GM19240 (cell line): Measurements from ENCODE around the gene FAM162B.
"Not testable (repeated sequence)": the region's sequence is repeated elsewhere in the genome, so short reads cannot be mapped to it uniquely, and the experiment has no call there.

Experiments
- DNase-seq: peaks from one replicate; pipeline ENCODE4 v3.0.0; 2011; ENCODE audit warnings: low spot score; ENCODE audit not compliant: insufficient read length

FAM162B gene

DNA sequence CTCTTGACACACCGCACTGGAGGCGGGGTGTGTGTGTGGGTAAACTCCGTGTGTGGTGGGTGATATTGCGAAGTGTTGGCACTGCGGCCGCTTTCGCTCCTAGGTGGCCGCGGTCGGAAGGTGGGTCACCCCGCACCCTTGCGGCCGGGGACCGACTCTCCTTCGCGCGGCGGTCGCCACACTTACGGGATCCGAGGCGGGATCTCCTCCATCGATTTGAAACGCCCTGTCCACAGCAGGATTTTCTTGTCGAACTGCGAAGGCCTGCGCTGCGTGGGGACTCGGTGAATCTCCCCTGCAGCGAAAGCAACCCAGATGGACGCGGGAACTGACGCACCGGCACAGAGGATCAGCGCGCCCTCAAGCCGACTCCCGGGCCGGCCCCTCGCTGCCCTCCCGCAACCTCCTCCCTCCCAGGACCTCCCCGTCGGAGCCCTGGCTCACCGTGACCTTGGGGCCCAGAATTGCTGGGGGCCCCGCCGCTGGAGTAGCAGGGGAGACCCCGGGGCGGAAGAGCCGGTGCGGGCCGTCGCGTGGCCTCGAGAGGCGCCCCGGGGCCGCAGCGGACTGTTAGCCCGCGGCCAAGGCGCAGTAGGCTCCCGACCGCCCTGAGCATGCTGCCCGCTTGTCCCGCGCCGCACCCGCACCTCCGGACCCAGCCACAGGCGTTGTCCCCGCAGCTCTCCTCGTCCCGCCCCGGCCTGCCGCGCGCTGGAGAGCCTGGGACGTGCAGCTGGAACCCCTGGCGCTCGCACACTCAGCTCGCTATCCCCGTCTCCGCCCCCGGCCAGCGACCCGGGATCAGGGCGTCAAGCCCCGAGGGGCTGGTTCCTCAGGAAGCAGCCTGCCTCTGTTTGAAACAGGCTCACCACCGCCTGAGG lies at the start of gene FAM162B:
Gene FAM162B (minus strand): TSS at position 759 of the 881 bp plus-strand sequence. CDS start 143 bp downstream, at position 616.
- DNase-seq = no peak

GRCh38 chr6:116812051-116812650 lies 46.6 kb upstream of the FAM162B start:
- no peak for DNase-seq

DNA sequence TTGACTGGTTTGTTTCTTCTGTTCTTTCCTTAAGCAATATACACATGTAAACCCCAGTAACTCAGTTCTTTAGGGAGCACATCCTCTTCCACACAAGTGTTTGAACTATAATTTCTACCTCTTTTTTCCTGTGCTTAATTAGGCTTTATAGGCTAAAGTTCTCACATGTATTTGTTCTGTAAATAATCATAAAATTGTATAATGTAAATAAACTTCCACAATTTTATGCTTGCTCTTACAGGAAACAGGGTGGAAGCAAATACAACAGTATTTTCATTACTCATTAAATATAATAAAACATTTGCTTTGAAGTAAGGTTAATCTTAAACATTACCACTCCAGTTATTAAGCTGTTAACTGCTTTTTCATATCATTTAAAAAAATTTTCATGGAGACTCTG lies 36.5 kb upstream of the FAM162B start:
- DNase-seq = no peak

DNA sequence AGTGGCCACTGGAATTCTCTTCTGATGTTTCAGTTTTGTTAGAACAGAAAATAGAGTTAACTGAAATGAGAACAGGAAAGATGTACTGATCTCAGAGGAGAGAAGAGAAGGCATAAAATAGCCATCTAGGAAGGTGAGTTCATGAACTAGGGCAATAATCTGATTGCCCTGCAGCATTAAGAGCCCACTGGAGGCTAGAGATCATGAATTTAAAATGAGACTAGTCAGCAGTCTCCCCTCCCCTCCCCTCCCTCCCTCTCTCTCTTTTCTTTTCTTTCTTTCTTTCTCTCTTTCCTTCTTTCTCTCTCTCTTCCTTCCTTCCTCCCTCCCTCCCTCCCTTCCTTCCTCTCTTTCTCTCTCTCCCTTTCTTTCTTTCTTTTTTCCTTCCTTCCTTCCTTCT lies 34.4 kb upstream of the FAM162B start:
- no peak for DNase-seq

GRCh38 chr6:116797585-116797984 lies 32.1 kb upstream of the FAM162B start:
- no peak for DNase-seq

- DNase-seq = no peak
These were observed 27.7 kb upstream of the FAM162B start for GRCh38 chr6:116793224-116793623.

GRCh38 chr6:116783852-116784251 lies 18.3 kb upstream of the FAM162B start:
- no peak for DNase-seq

DNA sequence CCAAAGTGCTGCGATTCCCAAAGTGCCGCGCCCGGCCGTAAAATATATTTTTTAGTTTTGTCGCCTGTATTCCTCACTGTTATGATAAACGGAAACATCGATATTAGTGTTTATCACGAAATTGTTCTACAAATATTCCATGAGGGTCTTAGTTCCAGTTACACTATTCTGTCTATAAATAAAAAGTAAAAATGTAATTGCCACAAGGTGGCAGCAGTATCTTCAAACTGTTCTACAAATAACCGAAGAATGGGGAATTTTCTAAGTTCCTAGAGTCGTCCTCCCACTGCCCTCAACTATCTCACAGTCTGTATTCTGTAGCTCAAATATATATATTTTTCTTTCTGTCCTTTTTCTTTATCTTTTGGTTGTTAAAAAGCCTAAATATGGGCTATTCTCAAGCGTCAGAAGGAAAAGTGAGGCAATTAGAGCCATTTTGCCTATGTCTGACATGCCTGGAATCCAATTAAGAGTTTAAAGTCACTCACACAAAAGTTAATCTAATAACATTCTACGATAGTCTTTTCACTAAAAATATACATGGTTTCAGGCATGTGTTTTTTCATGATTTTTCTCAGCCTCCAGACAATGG lies 14.2 kb upstream of the FAM162B start:
- DNase-seq = no peak

- no peak for DNase-seq
These were observed 8.4 kb upstream of the FAM162B start for GRCh38 chr6:116773886-116774285.

DNA sequence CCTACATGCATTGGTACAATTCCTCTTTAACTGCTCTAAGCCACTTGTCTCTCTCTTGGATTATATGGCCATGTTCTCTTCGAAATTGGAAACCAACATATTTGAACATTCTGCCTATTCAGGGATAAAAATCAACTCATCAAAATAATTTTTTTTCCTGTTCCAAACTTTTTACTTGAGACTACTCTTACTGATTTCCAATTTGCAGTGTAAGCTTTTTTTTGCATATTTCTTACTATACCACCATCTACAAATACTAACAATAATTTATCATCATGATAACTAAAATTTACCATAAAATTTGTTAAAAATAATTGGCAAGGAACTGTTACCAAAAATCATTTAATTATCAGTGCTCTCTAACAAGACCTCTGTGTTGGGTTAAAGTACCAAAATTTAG lies 6.9 kb upstream of the FAM162B start:
- no peak for DNase-seq

DNA sequence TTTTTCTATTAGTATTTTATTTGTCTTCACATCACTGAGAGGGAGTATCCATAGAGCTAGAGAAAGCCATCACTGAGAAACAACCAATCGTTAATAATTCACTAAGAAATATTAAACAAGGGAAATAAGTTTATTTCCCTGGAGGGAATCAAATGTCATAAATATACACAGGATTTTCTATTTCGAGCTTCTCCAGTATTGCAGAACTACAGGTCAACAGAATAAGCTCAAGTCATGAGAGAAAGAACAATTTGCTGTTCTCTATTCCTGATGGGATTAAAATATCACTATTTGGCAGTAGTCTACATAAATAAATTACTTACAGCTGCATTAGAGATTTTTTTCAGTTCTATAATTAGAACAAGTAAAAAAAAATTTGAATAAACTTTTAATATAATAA lies 2.2 kb upstream of the FAM162B start:
- DNase-seq = no peak

- no peak for DNase-seq
These were observed 1.1 kb upstream of the FAM162B start for GRCh38 chr6:116766506-116767176.

DNA sequence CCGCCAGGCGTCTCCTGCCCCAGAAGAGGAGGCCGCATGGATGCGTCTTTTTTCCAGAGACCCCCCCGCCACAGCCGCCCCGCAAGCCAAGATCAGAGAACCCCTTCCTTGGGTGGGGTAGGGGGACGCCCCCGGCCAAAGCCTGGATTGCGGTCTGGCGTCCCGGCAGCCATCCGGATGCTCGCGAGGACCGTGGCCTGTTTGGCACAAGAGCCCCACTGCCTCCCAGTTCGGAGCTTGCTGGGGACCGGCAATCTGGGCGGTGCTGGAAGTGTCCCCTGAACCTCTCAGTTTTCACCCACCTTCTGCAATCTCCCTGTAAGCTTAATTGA lies 924 bp downstream of the FAM162B start:
- DNase-seq = no peak

GRCh38 chr6:116763906-116764628 lies 1.5 kb downstream of the FAM162B start:
- DNase-seq = no peak

GRCh38 chr6:116763048-116763447 lies 2.5 kb downstream of the FAM162B start:
- DNase-seq = no peak

- DNase-seq = no peak
These were observed 3.3 kb downstream of the FAM162B start for GRCh38 chr6:116762235-116762634.

- DNase-seq = no peak
These were observed 3.7 kb downstream of the FAM162B start for GRCh38 chr6:116761779-116762178.

DNA sequence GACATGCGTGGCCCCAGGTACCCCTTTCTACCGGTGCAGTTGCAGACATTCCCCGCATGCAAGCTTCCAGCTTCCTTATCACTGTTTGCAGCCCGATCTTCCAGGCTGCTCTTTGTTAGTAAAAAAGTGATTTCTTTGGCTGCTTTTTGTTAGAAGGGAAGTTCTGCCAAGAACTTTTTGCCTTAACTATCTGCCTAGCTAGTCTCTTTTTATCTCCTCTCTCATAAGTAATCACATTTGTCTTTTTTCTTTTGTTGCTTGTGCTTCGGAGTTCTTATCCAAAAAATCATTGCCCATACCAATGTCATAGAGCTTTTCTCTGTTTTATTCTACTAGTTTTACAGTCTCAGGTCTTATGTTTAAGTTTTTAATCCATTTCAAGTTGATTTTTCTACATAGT lies 20.3 kb downstream of the FAM162B start:
- DNase-seq = no peak

DNA sequence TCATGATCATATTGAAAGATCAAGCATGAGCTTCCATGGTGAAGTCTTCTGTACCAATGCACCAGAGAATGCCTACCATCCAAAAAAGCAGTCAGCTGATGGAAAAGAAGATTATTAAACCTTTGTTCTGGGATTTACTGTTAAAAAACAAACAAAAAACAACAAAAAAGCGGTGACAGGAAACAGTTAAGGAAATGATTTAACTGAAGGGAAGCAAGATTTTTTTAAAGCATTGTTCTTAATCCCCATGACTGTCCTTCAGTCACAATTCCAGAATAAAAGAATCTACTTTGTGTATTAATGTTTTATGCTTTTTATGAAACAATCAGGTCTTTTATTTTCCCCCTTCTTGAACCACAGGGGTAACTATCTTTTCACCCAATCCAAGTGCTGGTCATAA lies 23.9 kb downstream of the FAM162B start:
- DNase-seq = no peak

- not testable (repeated sequence) for DNase-seq
These were observed 25.0 kb downstream of the FAM162B start for GRCh38 chr6:116740486-116740885.

- no peak for DNase-seq
These were observed 28.5 kb downstream of the FAM162B start for GRCh38 chr6:116737004-116737403.
